ENCODE data around the gene FOXE1.

- TF ChIP-seq, protein P1, sequence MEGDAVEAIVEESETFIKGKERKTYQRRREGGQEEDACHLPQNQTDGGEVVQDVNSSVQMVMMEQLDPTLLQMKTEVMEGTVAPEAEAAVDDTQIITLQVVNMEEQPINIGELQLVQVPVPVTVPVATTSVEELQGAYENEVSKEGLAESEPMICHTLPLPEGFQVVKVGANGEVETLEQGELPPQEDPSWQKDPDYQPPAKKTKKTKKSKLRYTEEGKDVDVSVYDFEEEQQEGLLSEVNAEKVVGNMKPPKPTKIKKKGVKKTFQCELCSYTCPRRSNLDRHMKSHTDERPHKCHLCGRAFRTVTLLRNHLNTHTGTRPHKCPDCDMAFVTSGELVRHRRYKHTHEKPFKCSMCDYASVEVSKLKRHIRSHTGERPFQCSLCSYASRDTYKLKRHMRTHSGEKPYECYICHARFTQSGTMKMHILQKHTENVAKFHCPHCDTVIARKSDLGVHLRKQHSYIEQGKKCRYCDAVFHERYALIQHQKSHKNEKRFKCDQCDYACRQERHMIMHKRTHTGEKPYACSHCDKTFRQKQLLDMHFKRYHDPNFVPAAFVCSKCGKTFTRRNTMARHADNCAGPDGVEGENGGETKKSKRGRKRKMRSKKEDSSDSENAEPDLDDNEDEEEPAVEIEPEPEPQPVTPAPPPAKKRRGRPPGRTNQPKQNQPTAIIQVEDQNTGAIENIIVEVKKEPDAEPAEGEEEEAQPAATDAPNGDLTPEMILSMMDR (IDR thresholded peaks at IDR 0.05 in 2 of 3, conservative IDR thresholded peaks at IDR 0.05 in 1 of 3; ENCODE audit: control insufficient read depth in 2 of 3, extremely low read depth in 1 of 3, insufficient read depth in 1 of 3, low read depth in 3 of 3, low read length in 3 of 3) = no peak
- TF ChIP-seq ASH2L (IDR thresholded peaks at IDR 0.05; ENCODE audit: borderline replicate concordance, low read depth) = no peak
- no peak for TF ChIP-seq CHD4 (IDR thresholded peaks at IDR 0.05)
- no peak for TF ChIP-seq CBFB (IDR thresholded peaks at IDR 0.05; ENCODE audit: low read depth)
- no peak for TF ChIP-seq POLR2A (IDR thresholded peaks at IDR 0.05; ENCODE audit: low read depth, low read length)
- TF ChIP-seq CREB1 (IDR thresholded peaks at IDR 0.05; ENCODE audit: low read depth) = no peak
- TF ChIP-seq STAT1 (conservative IDR thresholded peaks at IDR 0.05) = no peak
- TF ChIP-seq RCOR1 (conservative IDR thresholded peaks at IDR 0.05; ENCODE audit: low read depth, low read length) = no peak
- TF ChIP-seq EZH2 (IDR thresholded peaks at IDR 0.05; ENCODE audit: borderline replicate concordance, control insufficient read depth, low read depth, low read length) = no peak
Measured at GRCh38 chr9:97863314-97863713, 10.3 kb downstream of the FOXE1 start.
